Activated CD8-positive, alpha-beta memory T cell treated with anti-CD3 and anti-CD28 coated beads, Interleukin-2, amount 50 U/mL, for 48 hours (primary cell): Measurements from ENCODE around the gene NEXMIF.
"Not testable (repeated sequence)": the region's sequence is repeated elsewhere in the genome, so short reads cannot be mapped to it uniquely, and the experiment has no call there.

Experiments used
- DNase-seq: peaks from one replicate; pipeline ENCODE4 v3.0.0-alpha.2; 2020

The NEXMIF gene

DNA sequence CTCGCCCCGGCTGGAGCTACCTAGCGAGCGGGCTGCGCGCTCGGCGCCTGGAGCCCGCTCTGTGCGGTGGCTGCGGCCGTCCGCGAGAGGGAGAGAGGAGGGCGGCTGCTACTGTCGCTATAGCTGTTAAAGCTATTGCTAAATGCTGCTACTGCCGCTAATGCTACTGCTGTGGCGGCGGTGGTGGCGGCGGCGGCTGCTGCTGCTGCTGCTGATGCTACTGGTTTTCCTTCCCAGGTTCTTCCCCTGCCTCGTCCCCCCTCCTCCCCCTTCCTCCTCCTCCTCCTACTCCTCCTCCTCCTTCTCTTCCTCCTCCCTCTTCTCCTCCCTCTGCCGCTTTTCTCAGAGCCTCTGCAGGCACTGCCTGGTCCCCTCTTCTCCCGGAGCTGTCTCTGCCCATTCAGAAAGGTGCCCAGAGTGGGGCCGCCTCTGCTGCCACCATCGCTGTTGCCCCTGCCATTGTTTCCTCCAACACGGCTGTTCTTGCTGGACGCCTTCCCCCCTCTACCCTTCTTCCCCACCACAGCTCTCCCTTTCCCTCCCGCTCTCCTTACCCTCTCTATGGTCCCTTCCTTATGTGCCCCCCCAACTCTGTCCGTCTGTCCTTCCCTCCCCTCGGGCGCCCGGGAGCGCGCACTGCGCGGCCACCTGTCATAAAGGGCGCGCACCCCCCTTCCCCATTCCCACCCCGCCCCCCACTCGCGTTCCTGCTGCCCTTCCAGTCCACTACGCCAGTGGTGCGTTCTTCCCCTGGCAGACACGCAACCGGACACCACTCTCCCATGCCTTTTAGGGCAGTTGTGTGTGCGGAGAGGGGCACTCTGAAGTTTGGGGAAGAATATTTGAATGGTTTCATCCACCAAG is at the start of gene NEXMIF:
Gene NEXMIF, minus strand, starts transcription at position 228 of the 864 bp plus-strand sequence.
- DNase-seq: no peak

DNA sequence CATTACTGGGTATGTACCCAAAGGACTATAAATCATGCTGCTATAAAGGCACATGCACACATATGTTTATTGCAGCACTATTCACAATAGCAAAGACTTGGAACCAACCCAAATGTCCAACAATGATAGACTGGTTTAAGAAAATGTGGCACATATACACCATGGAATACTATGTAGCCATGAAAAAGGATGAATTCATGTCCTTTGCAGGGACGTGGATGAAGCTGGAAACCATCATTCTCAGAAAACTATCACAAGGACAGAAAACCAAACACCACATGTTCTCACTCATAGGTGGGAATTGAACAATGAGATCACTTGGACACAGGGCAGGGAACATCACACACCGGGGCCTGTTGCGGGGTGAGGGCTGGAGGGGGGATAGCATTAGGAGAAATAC is 36.7 kb upstream of the NEXMIF start:
- DNase-seq: not testable (repeated sequence)

DNA sequence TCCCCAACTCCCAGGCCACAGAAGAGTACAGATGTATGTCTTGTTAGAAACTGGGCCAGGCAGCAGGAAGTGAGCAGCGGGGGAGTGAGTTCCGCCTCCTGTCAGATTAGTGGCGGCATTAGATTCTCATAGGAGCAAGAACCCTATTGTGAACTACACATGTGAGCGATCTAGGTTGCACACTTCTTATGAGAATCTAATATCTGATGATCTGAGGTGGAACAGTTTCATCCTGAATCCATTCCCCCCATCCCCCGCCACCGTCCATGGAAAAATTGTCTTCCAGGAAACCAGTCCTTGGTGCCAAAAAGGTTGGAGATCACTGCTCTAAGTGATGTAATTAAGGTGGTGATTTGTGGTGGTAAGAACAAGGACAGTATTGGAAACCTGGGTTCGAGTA is 24.5 kb upstream of the NEXMIF start:
- no peak for DNase-seq

DNA sequence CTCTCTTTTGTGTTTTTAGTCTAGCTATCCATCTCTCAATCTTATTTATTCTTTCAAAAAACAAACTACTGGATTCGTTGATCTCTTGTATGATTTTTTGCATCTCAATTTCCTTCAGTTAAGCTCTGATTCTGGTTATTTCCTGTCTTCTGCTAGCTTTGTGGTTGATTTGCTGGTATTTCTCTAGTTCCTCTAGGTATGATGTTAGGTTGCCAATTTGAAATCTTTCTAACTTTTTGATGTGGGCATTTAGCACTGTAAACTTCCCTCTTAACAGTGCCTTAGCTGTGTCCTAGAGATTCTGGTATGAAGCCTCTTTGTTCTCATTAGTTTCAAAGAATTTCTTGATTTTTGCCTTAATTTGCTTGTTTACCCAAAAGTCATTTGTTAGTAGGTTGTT is 15.2 kb upstream of the NEXMIF start:
- DNase-seq: no peak

DNA sequence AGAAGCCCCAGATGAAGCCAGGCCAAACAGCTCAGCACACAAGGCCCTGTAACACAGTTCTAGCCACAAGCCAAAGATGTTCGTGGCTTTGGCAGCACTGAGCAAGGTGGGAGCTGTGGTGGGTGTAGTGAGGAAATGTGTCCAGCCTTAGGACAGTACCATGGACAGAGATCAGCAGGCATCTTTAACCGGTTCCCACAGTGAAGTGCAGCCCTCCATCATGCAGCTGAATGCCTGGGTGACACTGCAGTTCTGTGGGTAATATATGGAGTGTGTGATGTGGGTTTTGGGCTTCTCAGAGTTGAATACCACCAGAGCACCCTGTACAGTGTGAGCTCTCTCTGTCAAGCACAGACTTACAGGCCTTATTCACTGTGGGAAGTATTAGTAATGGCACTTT is 6.0 kb upstream of the NEXMIF start:
- DNase-seq: no peak

DNA sequence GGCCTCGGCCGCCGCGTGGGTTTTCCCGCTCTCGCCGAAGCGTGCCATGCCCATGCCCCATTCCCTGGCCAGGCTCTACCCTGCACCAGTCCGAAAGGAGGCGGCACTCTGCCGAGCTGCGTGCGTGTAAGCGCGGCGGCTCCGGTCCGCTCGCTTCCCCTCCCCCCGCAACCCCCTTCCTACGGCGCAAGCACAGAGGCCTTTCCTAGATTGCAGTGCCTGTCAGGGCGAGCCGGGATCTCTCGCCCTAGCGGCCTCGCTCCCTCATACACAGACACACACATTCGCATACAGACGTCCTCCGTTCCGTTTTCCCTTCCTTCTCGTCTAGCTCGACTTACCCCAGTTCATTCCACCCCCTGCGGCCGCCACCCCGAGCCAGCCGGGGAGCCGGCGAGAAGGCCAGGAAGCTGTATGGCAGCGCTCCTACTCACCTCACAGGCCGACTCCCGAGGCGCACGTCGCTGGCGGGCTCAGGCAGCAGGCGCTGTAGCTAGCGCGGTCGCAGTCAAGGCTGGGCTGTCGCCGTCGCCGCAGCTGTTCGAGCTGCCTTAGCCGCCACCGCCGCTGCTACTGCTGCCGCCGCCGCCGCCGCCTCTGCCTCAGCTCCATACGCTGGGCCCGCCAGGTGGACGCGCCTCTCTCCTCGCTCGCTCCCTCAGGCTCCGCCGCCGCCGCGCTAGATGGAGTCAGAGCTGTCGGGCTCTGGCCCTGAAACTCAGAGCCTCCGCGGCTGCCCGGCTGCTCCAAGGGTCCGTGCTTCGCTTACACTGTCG is 615 bp downstream of the NEXMIF start:
- DNase-seq: peak; percentile 60

DNA sequence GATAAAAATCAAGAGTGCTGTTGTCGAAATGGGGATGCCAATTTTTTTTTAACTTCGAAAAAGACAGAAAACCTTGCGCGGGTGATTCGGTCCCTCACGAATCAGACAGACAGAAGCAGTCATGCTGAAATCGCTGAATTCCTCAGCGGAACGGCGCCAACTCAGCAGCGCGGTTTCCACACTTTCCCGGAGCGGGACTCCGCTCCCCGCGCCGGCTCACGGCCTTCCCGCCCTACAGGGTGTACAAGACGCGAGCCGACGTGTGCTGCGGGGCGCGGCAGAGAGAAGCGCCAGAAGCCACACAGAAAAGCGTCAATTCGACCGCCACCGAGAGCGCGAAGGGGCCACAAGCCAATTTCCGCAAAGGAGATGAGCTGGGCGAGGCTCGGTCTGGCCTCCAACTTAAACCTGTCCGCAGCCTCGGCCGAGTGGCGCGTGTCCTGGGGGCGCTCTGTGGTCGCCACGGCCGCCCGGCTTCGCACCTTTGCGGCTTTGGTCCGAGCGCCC is 1.3 kb downstream of the NEXMIF start:
- DNase-seq: peak; percentile 56

DNA sequence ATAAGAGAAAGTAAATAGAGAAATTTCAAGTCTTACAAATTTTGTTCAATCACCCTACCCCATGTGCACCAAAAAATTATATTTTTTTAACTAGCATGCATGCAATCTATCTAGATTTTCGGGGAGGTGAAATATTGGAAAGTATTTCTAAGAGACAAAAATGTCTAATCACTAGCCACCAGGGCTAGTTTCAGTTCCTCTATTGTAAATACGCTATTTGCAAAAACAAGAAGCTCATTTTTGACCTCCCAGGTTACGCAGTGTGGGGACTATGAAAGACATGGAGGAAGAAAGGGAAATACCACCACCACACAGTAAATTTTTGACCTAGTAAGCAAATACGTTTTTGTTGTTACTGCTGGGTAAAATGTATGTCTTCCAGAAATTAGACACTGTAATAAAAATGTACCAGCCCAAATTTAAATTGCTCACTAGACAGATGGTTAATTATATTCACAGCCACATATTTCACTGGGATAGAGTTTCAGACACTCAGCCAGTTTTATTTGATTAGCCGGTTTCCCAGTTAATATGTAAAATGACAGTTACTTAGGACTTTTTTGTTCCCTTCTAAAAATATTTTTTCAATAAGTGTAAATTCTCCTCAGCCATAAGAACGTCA is 2.2 kb downstream of the NEXMIF start:
- no peak for DNase-seq

DNA sequence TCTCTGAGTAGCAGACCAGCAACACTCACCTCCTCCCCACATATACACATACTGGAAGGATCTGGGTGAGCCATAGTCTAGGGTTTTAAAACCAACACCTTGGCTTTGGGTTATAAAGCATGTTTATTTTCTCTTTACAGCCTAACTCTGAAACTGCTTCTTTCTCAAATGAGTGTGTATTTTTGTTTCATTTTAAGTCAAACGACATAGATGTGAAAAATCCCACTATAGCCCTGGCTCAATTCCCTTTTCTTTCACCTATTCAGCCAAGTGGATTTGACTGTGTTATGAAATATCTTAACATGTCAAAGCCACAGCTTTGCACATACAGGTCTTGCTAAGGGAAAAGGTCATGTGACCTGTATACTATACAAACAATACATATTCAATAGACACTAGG is 13.8 kb downstream of the NEXMIF start:
- no peak for DNase-seq

DNA sequence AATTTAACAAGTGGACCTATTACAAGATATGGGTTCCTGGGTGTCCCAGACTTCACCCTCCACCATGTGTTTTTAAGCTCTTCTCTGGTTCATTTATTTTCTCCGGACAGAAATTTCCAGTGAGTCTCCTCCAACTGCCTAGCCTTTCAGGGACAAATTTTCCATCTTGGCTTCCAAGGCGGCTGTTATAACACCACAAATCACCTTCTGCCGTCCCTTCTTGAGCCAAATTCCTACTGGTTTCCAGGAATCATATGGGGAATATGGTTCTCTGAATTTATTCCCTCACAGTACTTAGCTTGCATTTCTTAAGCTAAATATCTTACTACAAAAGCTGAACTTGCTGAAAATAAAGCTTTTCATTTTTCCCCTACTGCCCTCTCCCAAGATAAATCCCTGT is 18.8 kb downstream of the NEXMIF start:
- DNase-seq: no peak

DNA sequence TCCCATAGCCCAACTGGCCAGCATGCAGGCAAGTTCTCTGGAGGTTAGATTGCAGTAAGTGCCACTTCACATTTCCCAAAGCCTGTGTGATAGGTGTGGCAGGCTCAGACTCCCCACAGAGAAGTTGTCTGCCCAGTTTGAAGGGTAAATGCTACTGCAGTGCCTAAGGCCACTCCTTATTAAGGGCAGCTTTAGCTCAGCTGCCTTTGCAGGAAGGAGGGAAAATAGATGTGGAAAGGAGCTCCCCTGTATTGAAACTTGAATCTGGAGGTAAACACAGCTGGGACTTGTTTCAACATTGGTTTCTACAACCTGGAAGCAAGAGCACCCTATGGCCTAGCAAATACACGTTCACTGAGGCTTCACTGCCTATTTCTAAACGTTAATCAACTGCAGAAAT is 22.4 kb downstream of the NEXMIF start:
- DNase-seq: no peak

DNA sequence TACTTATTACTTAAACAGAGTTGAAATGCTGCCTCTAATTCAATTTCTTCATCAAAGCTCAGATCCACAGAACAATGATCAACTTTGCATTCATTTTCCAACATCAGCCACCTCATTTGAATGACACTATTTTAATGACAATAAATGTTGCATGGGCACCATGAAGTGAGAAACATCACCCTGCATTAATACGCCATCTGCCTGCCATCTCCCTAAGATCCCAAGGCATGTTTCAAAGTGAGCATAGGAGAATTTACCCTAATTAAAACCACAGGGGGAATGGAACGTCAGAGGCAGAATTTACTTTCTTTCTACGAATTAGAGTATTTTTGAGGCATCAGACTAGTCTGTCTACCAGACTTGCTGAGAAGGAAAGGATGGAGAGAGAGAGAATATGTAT is 32.7 kb downstream of the NEXMIF start:
- no peak for DNase-seq

DNA sequence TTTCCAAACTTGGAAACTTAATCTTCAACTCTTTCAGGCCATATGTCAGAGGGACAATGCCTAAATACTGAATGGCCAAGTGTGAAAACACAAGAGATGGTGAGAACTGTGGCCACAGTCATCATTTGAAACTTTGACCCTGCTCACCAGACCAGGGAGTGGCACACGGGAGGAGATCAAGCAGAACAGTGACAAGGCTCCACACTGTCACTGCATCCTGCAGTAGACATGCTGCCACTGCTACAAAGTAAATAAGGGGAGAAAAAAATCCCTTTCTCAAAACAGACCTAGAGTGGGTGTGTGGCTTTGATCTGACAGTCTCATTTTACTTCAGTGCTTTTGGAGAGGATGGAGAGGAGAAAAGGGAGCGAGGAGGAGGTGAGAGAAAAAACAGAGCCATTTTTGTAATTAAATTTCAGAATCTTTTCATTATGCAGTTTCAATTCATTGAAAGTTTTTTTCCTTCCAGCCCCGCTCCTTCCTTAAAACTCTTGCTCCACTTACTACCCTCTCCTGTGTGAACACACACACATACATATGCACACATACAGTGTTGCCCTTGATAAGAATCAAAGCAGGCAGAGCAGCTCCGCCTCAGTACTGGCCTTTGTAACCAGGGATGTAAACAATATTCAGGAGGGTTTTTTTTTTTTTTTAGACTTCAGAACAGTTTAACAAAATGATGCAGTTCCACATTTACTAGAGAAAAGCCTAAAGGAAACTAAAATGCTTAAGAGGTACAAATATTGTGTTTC is 34.4 kb downstream of the NEXMIF start:
- no peak for DNase-seq

DNA sequence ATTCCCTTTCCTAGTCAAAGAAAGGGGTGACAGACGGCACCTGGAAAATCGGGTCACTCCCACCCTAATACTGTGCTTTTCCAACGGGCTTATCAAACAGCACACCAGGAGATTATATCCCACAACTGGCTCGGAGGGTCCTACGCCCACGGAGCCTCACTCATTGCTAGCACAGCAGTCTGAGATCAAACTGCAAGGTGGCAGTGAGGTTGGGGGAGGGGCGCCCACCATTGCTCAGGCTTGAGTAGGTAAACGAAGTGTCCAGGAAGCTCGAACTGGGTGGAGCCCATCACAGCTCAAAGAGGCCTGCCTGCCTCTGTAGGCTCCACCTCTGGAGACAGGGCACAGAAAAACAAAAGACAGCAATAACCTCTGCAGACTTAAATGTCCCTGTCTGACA is 42.9 kb downstream of the NEXMIF start:
- DNase-seq: not testable (repeated sequence)

DNA sequence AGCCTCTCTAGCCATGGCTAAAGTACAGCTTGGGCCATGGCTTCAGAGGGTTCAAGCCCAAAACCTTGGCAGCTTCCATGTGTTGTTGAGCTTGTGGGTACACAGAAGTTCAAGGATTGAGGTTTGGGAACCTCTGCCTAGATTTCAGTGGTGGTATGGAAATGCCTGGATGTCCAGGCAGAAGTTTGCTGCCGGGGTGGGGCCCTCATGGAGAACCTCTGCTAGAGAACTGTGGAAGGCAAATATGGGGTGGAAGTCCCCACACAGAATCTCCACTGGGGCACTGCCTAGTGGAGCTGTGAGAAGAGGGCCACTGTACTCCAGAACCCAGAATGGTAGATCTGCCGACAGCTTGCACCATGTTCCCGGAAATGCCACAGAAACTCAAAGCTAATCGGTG is 59.5 kb downstream of the NEXMIF start:
- no peak for DNase-seq

DNA sequence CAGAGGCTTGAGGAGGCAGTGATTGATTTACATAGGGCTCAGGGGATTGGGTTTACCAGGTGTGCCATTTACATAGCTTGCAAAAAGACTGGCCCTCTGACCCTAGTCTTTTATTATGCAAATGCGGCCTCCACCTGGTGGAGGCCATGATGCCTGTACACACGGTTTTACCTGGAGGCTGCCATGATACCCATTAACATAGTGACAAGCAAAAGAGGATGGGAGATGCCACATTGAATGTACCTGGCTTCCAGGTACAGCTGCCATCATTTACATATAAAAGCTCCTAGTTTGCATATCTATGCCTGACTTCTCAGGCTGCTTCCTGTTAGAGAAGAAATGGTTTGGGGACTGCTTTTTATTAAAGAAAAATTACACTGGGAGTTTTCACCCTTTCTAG is 72.0 kb downstream of the NEXMIF start:
- DNase-seq: no peak

DNA sequence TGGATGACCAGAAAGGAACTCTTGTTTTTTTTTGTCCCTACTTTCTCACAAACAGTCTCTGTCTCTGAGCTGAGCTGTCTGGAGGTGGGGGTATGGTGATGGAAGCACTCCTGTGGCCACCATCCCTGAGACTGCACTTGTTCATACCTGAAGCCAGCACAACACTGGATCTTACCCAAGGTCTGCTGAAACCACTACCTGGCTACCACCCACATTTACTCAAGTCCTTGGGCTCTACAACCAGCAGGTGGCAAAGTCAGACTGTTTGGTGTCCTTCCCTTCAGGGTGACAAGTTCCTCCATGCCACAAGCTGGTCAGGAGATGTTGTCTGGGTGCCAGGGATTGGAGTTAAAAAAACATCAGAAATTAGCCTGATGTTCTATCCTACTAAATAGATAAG is 89.7 kb downstream of the NEXMIF start:
- no peak for DNase-seq

DNA sequence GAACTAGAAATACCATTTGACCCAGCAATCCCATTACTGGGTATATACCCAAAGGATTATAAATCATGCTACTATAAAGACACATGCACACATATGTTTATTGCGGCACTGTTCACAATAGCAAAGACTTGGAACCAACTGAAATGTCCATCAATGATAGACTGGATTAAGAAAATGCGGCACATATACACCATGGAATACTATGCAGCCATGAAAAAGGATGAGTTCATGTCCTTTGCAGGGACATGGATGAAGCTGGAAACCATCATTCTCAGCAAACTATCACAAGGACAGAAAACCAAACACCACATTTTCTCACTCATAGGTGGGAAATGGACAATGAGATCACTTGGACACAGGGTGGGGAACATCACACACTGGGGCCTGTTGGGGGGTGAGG is 105.5 kb downstream of the NEXMIF start:
- DNase-seq: not testable (repeated sequence)

DNA sequence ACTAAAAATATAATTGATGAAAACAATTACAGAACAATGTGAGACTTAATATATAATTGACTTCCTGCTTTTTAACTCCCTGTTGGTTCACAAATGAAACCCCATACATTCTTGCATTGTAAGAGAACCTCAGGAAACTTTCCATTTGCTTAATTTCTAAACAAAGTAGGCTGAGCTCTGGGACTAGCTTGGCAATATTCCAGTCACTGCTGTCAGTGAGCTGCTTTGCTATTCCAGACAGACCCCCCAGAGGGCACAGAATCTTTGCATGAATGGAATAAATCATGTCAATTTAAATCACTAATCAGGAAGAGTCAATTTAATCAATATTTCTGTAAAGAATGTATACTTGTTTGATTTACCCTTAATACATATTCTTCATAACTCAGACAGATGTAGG is 110.6 kb downstream of the NEXMIF start:
- no peak for DNase-seq

DNA sequence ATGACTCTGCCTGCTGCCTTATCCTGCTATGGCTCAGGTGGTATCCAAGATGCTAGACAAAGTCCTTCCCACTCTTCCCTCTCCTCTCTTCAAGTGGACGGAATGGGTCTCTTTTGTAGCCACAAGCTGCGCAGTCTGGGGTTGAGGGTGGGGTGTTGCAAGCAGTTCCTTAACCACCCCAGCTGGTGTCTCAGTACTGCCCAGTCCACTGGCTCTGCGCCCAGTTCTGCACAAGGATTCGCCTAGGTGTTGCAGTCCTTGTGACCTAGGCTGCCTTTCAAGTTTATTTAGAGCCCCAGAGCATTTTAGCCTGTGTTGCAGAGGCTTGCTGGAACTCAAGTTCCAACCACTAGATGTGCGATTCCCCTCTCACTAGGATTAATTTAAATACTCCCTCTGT is 120.7 kb downstream of the NEXMIF start:
- DNase-seq: no peak

DNA sequence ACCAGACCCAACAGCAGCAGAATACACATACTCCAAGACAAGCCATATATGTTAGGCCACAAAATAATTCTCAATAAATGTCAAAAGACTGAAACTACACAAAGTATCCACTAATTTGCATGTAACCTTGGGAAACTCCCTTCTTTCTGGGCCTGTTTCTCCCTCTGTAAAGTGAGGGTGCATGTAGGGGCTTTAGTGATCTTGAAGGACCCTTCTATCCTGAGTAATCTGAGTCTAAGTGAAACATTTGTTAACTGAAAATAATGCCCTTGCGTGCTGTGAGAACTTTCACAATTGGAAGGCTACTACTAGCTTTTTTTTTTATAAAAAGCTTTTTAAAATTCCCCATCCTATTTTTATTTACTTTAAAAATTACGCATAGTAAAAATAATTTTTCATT is 125.2 kb downstream of the NEXMIF start:
- no peak for DNase-seq

DNA sequence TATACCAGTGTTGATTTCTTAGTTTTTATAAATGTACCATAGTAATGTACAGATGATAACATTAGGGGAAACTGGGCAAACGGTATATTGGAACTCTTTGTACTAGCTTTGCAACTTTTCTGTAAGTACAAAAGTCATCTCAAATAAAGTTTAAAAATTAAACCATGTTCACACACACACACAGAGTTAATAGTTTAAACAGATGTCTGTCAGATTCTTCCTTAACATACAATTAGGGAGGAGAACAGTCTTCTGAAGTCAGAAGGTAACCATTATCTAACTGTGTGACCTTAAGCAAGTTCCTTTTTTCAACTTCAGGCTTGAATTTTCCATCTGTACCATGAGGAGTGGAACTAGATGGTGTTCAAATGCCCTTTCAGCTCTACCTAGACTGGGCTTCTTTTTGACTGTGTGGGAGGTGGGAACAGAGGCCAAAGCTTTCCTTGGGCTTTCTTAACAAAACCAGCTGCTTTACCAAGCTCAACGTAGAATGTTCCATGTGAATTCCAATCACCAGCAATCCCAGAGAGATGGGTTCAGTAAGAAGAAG is 127.8 kb downstream of the NEXMIF start:
- DNase-seq: no peak
